Stimulated activated CD8-positive, alpha-beta memory T cell treated with anti-CD3 and anti-CD28 coated beads, Interleukin-15, amount 100 ng/mL, for 1 hour (primary cell): ENCODE measurements around the gene MTMR6.

Experiments used
- DNase-seq: peaks from one replicate; pipeline ENCODE4 v3.0.0-alpha.2; 2020; ENCODE audit warnings: low read depth

The MTMR6 gene

GRCh38 chr13:25276748-25277147, 10.5 kb downstream of the MTMR6 start:
- no peak for DNase-seq

- no peak for DNase-seq
These were observed 18.7 kb downstream of the MTMR6 start for GRCh38 chr13:25268561-25268960.

DNA sequence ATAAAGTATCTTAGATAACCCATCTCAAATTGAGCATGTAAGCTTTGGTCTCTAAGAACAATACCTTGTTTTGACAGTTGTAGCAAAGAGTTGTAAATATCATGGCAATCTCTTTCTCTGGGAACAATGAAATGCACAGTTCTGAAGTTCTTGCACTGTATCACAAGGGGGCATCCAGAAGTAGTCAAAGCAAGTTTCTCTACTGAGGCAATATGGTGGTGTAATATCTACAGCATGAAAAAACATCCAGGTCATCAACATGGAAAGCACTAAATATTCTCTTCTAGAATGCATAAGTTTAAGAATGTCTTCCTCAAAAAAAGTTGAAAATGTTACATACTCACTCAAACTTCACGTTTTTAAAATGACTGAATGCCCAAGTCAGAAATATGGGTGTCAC, 19.6 kb downstream of the MTMR6 start:
- DNase-seq: no peak

- DNase-seq: no peak
These were observed 20.6 kb downstream of the MTMR6 start for GRCh38 chr13:25266706-25267105.

- no peak for DNase-seq
These were observed 25.0 kb downstream of the MTMR6 start for GRCh38 chr13:25262261-25262660.

GRCh38 chr13:25253702-25254101, 33.6 kb downstream of the MTMR6 start:
- DNase-seq: no peak

DNA sequence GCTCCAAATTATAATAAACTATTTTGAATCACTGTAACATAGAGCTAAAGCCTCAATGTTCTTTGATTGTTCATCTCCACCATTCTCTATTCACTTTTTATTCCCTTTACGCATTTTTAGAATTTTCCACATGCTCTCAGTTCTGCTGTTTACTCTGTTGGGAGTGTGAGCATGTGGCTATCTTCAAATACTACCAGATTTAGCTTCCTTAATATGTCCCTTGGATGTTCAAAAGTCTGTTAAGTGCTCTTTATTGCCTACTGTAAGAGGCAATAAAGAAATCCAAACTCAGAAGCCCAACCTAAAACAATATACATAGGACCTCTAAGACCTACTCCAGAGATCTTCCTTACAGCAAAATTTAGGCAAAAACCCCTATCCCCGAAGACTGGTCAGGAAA, 34.5 kb downstream of the MTMR6 start:
- no peak for DNase-seq

- DNase-seq: no peak
These were observed 35.1 kb downstream of the MTMR6 start for GRCh38 chr13:25252225-25252624.

- DNase-seq: no peak
These were observed 38.2 kb downstream of the MTMR6 start for GRCh38 chr13:25249001-25249543.

DNA sequence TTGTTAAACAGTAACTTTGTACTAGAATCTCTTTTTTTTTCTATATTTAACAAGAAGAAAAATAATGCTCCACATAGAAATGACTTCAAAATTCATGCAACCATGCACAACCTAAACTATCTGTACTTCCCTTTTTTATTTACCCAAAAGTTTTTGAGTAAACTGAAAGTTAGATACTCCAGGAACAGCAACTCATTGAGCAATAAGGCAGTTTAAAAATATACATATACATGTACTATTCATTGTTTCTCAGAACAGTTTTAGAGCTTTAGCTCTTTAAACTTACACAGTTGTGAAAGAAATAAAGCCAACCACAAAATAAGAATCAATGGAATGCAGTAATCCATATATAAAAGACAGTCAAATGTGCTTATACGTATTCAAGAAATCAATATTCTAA, 39.2 kb downstream of the MTMR6 start:
- DNase-seq: no peak

GRCh38 chr13:25247360-25247759, 39.9 kb downstream of the MTMR6 start:
- DNase-seq: no peak

GRCh38 chr13:25244123-25244522, 43.2 kb downstream of the MTMR6 start:
- no peak for DNase-seq

- DNase-seq: no peak
These were observed 44.3 kb downstream of the MTMR6 start for GRCh38 chr13:25242956-25243355.

- no peak for DNase-seq
These were observed 46.3 kb downstream of the MTMR6 start for GRCh38 chr13:25241007-25241406.

DNA sequence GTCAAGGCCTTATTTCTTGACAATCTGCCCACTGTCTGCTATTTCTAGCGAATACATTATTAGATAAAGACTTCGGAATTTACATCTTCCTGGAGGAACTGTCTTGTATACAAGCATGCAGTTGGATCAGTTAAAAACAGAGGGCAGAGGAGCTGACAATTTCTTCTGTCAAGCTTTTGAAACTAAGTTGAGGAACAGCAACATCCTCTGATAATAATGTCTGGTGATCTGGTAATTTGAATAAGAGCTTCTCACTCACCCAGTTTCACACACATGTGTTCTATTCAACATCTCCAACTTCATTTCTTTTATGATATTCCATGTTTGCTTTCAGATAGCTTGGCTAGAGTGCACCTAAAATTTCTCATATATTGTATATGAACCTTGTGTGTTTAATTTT, 50.2 kb downstream of the MTMR6 start:
- no peak for DNase-seq

DNA sequence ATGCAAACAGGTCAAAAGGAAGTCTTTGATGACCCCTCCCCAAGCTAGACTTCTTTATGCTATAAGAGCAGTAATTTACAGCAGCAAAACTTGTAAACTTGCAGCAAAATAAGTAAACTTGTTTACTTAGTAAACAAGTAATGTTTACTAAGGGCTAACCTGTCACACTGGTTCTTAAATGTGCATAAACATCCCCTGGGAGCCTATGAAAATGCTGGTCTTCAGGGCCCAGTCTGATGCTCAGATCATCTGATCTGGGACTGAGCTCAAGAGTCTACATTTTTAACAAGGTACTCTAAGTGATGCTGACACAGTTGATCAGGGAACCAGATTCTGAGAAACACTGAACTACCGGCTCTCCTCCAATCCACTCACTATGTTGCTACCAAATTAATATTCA, 53.4 kb downstream of the MTMR6 start:
- no peak for DNase-seq

GRCh38 chr13:25232937-25233515, 54.3 kb downstream of the MTMR6 start:
- DNase-seq: no peak

- DNase-seq: no peak
These were observed 55.8 kb downstream of the MTMR6 start for GRCh38 chr13:25231517-25231916.

- no peak for DNase-seq
These were observed 59.6 kb downstream of the MTMR6 start for GRCh38 chr13:25227690-25228089.

GRCh38 chr13:25225970-25226369, 61.3 kb downstream of the MTMR6 start:
- no peak for DNase-seq

DNA sequence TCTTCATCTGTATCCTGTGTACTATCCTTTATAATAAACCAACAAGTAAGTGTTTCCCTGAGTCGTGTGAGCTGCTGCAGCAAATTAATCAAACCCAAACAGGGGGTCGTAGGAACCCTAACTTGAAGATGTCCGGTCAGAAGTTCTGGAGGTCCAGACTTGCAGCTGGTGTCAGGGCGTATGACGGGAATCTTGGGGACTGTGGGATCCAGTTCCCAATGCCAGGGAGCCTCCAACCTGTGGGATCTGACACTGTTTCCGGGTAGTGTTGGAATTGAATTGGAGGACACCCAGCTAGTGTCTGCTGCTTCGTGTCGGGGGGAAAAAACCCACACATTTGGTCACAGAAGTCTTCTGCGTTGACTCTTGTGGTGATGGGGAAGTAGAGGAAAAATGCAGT, 63.1 kb downstream of the MTMR6 start:
- no peak for DNase-seq

DNA sequence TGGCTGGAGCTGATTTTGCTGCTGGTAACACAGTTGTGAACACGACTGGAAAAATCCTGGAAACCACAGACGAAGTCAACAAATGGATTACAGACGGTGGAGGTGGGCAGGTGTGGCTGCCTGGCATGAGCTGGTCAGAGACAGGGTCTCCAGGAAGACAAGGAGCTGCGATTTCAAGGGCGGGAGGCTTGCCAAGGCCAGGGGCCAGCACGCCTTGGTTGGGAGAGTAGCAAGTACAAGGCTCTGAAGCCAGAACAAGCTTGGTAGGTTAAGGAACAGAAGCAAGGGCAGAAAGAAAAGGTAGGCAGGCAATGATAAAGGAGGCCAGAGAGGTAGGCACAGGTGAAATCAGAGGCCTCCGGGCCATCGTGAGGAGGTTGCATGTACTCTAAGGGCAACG, 64.5 kb downstream of the MTMR6 start:
- no peak for DNase-seq

DNA sequence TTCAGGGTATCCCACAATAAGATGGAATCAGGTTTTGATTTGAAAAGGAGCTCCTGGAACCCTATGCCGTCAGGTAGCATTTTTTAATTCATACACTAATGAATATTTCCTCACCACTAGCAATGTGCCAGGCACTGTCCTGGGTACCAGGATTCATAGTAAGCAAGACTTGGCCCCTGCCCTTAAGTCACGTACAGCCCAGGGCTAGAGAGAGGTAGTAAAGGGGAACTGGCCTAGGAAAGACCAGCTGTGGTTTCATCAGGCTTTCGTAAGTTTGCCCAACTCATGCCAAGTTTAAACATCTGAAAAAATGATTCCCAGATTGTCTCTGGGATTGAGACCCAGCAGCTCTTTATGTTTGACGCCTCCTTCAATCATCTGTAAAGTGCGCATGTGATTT, 69.3 kb downstream of the MTMR6 start:
- no peak for DNase-seq

DNA sequence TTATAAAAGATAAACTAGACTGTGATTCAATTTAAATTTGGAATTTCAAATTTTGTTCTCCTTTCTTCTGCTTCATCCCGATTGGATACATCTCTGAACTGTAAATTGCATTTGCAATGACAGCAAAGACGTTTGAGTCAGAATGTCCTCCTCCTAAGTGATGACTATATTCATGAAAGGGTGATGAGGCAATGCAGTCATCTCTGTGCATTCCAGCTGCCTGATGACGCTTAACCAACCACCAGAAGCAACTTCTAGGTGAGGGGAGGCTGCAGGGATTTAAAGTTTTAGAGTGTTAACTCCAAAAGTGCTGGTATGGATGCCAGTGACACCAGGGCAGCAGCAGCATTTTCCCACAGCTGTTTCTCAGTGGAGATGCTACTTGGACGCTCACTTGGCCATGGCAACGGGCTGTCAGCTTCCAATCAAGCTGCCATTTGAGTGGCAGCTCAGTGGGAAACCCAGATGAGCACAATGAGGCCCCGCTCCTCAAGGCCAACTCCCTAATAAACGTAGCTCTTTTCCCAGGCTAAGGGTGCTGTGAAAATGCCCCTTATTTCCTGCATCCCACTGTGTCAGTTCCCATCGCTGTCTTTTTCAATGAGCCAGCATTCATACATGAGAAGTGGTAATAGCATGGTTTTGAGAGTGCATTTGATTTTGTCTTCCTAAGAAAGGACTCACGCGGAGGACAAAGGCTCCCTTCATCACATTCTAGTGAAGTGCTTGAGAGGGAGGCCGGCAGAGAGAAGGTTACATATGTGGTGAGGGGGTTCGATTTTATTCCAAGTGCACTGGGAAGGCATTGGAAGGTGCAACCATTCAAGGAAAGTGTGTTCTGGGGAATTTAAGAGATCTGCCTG, 70.0 kb downstream of the MTMR6 start:
- DNase-seq: no peak
